SK-N-SH (cell line): ENCODE measurements around the gene SPAG9. TPM values are rescaled to one million over a fixed set of nuclear protein-coding genes. Genes with fewer than 3 reads are reported as not detected.

Source experiments
- CTCF ChIA-PET: fragments of 300-600, 350-600 bp; formaldehyde crosslinking; extraction: SDS; loops from one replicate; lab custom pipeline; 2021; lab: Yijun Ruan, JAX
- POLR2A ChIA-PET: fragments of 350-600 bp; sonication (Branson Sonifier 250); formaldehyde crosslinking; extraction: SDS; loops from one replicate; lab custom pipeline; 2020; ENCODE audit warnings: antibody characterized with exemption, inconsistent platforms; lab: Yijun Ruan, JAX
- DNase-seq: peaks from one replicate; pipeline ENCODE4 v3.0.0; 2012
- H2AFZ ChIP-seq: fragments of 200-600 bp; sonication (generic); 2 replicates; pipeline ENCODE4 v1.8.1; 2016; ENCODE audit warnings: antibody characterized with exemption, mild to moderate bottlenecking, low read depth
- H3F3A ChIP-seq: fragments of 200-600 bp; sonication (generic); replicated peaks from 2 replicates; pipeline ENCODE3; 2016; ENCODE audit warnings: antibody characterized with exemption, mild to moderate bottlenecking; ENCODE audit not compliant: insufficient read depth
- H3K27ac ChIP-seq, 2 experiments: fragments of 200-500 bp in 1 of 2; fragments of 200-600 bp in 1 of 2; sonication (Bioruptor generic) in 1 of 2; sonication (generic), shearing (Covaris generic) in 1 of 2; 2 replicates each; pipeline versions ENCODE4 v1.5.1 to v1.6.1; 2014 to 2016; ENCODE audit warnings: low read depth in 2 of 2, inconsistent platforms in 1 of 2, low read length in 1 of 2, mild to moderate bottlenecking in 1 of 2, mixed read lengths in 1 of 2
- H3K27me3 ChIP-seq: fragments of 200-600 bp; sonication (generic), shearing (Covaris generic); 2 replicates; pipeline ENCODE4 v1.6.1; 2016; ENCODE audit warnings: mixed run types; ENCODE audit not compliant: insufficient read depth
- H3K36me3 ChIP-seq, 2 experiments: fragments of 200-500 bp in 1 of 2; fragments of 200-600 bp in 1 of 2; sonication (Bioruptor generic) in 1 of 2; sonication (generic) in 1 of 2; replicated peaks in 1 of 2; 2 replicates each; pipeline versions ENCODE3 to v1.5.1; 2014 to 2016; ENCODE audit warnings: low read length in 1 of 2, mild to moderate bottlenecking in 1 of 2; ENCODE audit not compliant: insufficient read depth in 2 of 2, control insufficient read depth in 1 of 2
- H3K4me1 ChIP-seq, 2 experiments: fragments of 200-500 bp in 1 of 2; fragments of 200-600 bp in 1 of 2; sonication (Bioruptor generic) in 1 of 2; sonication (generic), shearing (Covaris generic) in 1 of 2; 2 replicates each; pipeline versions ENCODE4 v1.5.1 to v1.6.1; 2014 to 2016; ENCODE audit warnings: low read depth in 1 of 2, low read length in 1 of 2, mixed run types in 1 of 2; ENCODE audit not compliant: insufficient read depth in 2 of 2, control insufficient read depth in 1 of 2
- H3K4me2 ChIP-seq: fragments of 200-600 bp; sonication (generic), shearing (Covaris generic); 2 replicates; pipeline ENCODE4 v1.6.1; 2017; ENCODE audit warnings: mixed run types
- H3K4me3 ChIP-seq, 2 experiments: fragments of 200-500 bp in 1 of 2; fragments of 200-600 bp in 1 of 2; sonication (Bioruptor generic) in 1 of 2; sonication (generic), shearing (Covaris generic) in 1 of 2; 2 replicates each; pipeline versions ENCODE4 v1.5.1 to v1.8.1; 2014 to 2016; ENCODE audit warnings: low read depth in 2 of 2, inconsistent platforms in 1 of 2, low read length in 1 of 2, mild to moderate bottlenecking in 1 of 2, mixed read lengths in 1 of 2, moderate library complexity in 1 of 2
- H3K79me2 ChIP-seq: fragments of 200-600 bp; sonication (generic); 2 replicates; pipeline ENCODE4 v1.8.1; 2017; ENCODE audit warnings: mild to moderate bottlenecking; ENCODE audit not compliant: insufficient read depth
- H3K9ac ChIP-seq: fragments of 200-600 bp; sonication (generic); 2 replicates; pipeline ENCODE4 v1.6.1; 2017; ENCODE audit warnings: mixed run types
- H3K9me2 ChIP-seq: fragments of 200-600 bp; sonication (generic); 2 replicates; pipeline ENCODE4 v1.6.1; 2017; ENCODE audit warnings: mixed run types
- H3K9me3 ChIP-seq: fragments of 200-600 bp; sonication (generic); 2 replicates; pipeline ENCODE4 v1.6.1; 2017; ENCODE audit warnings: mixed run types, mild to moderate bottlenecking, moderate library complexity
- H4K20me1 ChIP-seq: fragments of 200-600 bp; sonication (generic); 2 replicates; pipeline ENCODE4 v1.6.1; 2017; ENCODE audit warnings: mild to moderate bottlenecking, mixed run types; ENCODE audit not compliant: insufficient read depth
- CHD2 ChIP-seq: fragments of 150-350 bp; IDR thresholded peaks from 2 replicates; pipeline ENCODE4 v1.6.1; 2018; ENCODE audit warnings: low read length; ENCODE audit not compliant: partially characterized antibody
- CTCF ChIP-seq: fragments of 200-600 bp; sonication (generic); IDR thresholded peaks from 2 replicates; pipeline ENCODE4 v1.6.1; 2017; ENCODE audit warnings: antibody characterized with exemption, mild to moderate bottlenecking, moderate library complexity
- ELF1 ChIP-seq: IDR thresholded peaks from 2 replicates; pipeline ENCODE4 v1.4.0; 2012
- EP300 ChIP-seq, 2 experiments: IDR thresholded peaks; 2 replicates each; pipeline versions ENCODE4 v1.4.0 to v1.6.1; 2012; ENCODE audit warnings: borderline replicate concordance in 1 of 2, low read depth in 1 of 2, low read length in 1 of 2
- FOSL2 ChIP-seq: IDR thresholded peaks from 2 replicates; pipeline ENCODE4 v1.4.0; 2012; ENCODE audit warnings: low read depth, mild to moderate bottlenecking, moderate library complexity, borderline replicate concordance
- FOXJ3 ChIP-seq: sonication (generic); formaldehyde crosslinking; IDR thresholded peaks from 2 replicates; pipeline ENCODE4 v1.5.1; 2020; ENCODE audit warnings: mild to moderate bottlenecking, missing genetic modification reagents
- FOXM1 ChIP-seq: IDR thresholded peaks from 2 replicates; pipeline ENCODE4 v1.4.0; 2012; ENCODE audit warnings: low read depth, mild to moderate bottlenecking
- GATA2 ChIP-seq: sonication (generic); formaldehyde crosslinking; IDR thresholded peaks from 2 replicates; pipeline ENCODE4 v1.5.0; 2020; ENCODE audit warnings: mild to moderate bottlenecking, missing genetic modification reagents
- JUND ChIP-seq: IDR thresholded peaks from 2 replicates; pipeline ENCODE4 v1.4.0; 2012
- MAX ChIP-seq: IDR thresholded peaks from 2 replicates; pipeline ENCODE4 v1.4.0; 2012; ENCODE audit warnings: low read depth
- MEF2A ChIP-seq: IDR thresholded peaks from 2 replicates; pipeline ENCODE4 v1.4.0; 2012; ENCODE audit warnings: low read depth, borderline replicate concordance
- MXI1 ChIP-seq: IDR thresholded peaks from 2 replicates; pipeline ENCODE4 v1.6.1; 2012; ENCODE audit warnings: mild to moderate bottlenecking, low read depth, low read length, improper control_type of control experiment
- NFIC ChIP-seq: IDR thresholded peaks from 2 replicates; pipeline ENCODE4 v1.4.0; 2012; ENCODE audit warnings: borderline replicate concordance
- NRF1 ChIP-seq: IDR thresholded peaks from 2 replicates; pipeline ENCODE4 v1.6.1; 2012; ENCODE audit warnings: low read depth, mild to moderate bottlenecking, low read length
- PBX3 ChIP-seq: IDR thresholded peaks from 2 replicates; pipeline ENCODE4; 2012
- POLR2AphosphoS5 ChIP-seq: IDR thresholded peaks from 2 replicates; pipeline ENCODE4 v1.6.1; 2012; ENCODE audit warnings: low read depth, low read length
- RCOR1 ChIP-seq: fragments of 150-350 bp; IDR thresholded peaks from 2 replicates; pipeline ENCODE4 v1.6.1; 2017; ENCODE audit warnings: antibody characterized with exemption, low read length
- RFX5 ChIP-seq: IDR thresholded peaks from 2 replicates; pipeline ENCODE4 v1.6.1; 2012; ENCODE audit warnings: mild to moderate bottlenecking, improper control_type of control experiment, low read length
- RXRA ChIP-seq: IDR thresholded peaks from 2 replicates; pipeline ENCODE4 v1.4.0; 2012; ENCODE audit warnings: low read depth, mild to moderate bottlenecking, borderline replicate concordance
- SIN3A ChIP-seq: IDR thresholded peaks from 2 replicates; pipeline ENCODE4 v1.6.1; 2012; ENCODE audit warnings: low read depth, mild to moderate bottlenecking, low read length, moderate library complexity, borderline replicate concordance
- SMC3 ChIP-seq: IDR thresholded peaks from 2 replicates; pipeline ENCODE4 v1.6.1; 2012; ENCODE audit warnings: low read depth, low read length, improper control_type of control experiment
- TAF1 ChIP-seq: IDR thresholded peaks from 2 replicates; pipeline ENCODE4 v1.6.1; 2012; ENCODE audit warnings: low read depth, mild to moderate bottlenecking, low read length, moderate library complexity, borderline replicate concordance
- TCF12 ChIP-seq: IDR thresholded peaks from 2 replicates; pipeline ENCODE4 v1.4.0; 2012
- TEAD4 ChIP-seq: IDR thresholded peaks from 2 replicates; pipeline ENCODE4 v1.4.0; 2012; ENCODE audit warnings: mild to moderate bottlenecking, borderline replicate concordance; ENCODE audit not compliant: insufficient read depth
- USF1 ChIP-seq: IDR thresholded peaks from 2 replicates; pipeline ENCODE4 v1.4.0; 2012; ENCODE audit warnings: low read depth, borderline replicate concordance
- USF2 ChIP-seq: fragments of 150-350 bp; IDR thresholded peaks from 2 replicates; pipeline ENCODE4 v1.6.1; 2017; ENCODE audit warnings: antibody characterized with exemption, low read length, low read depth, borderline replicate concordance
- WGBS: methylation state at CpG from one replicate; pipeline ENCODE4 v1.1.6; 2017; ENCODE audit warnings: low lambda C conversion rate; 5-methylcytosine and 5-hydroxymethylcytosine counted together
- polyA plus RNA-seq, 3 experiments: library from polyadenylated mRNA; depleted of rRNA; stranded (reverse); fragments of >200 nt; gene quantifications; 2 replicates each; pipeline ENCODE4 v1.2.3, GENCODE V29; 2012

The SPAG9 gene
- polyA plus RNA-seq, 1 of the 3 experiments (the other 2 are of a cell fraction), result 32.1 TPM

- DNase-seq, result peak; percentile 84
These were observed 73.9 kb downstream of the SPAG9 start for GRCh38 chr17:51046514-51047384.

More at GRCh38 chr17:51046514-51047384, 73.9 kb downstream of the SPAG9 start:
- Histone ChIP-seq H4K20me1 (no peaks in the 10 kb centered on the region), H3F3A (peaks cover 35% of the 10 kb centered on the region), H3K9ac (peak overlapping the region; percentile 50; the same call in 1 of the 2 replicates), H3K4me1 (peaks cover 26 to 32% of the 10 kb centered on the region in 2 experiments), H3K9me2 (no peaks in the 10 kb centered on the region), H2AFZ (peak overlapping the region; percentile 8; the same call in 1 of the 2 replicates), H3K9me3 (no peaks in the 10 kb centered on the region), H3K36me3 (peaks cover under 1 to 3% of the 10 kb centered on the region in 2 experiments), H3K79me2 (peaks cover 88% of the 10 kb centered on the region), H3K4me3 (peak overlapping the region; percentile 56 to 60), H3K27me3 (no peaks in the 10 kb centered on the region), H3K4me2 (peak overlapping the region; percentile 83), H3K27ac (peak overlapping the region; percentile 71 to 94)
- ChIA-PET CTCF (interaction anchor here (1.0 to 10.6 kb wide), 22 partner anchors 12 to 264 kb away, joined by 3 to 117 read pairs (median 6); partner anchors contain the start of genes NME1 and TOB1), POLR2A (interaction anchor here (0.6 to 5.1 kb wide), 11 partner anchors 8 to 183 kb away, joined by 3 to 38 read pairs (median 4); partner anchors contain the start of genes NME1, SPAG9 and TOB1)
- 11% methylated on average over 12 of the region's 13 CpGs for WGBS
- TF ChIP-seq RFX5 (peak; percentile 94), ELF1 (no peak), SIN3A (peak; percentile 50; the same call in 1 of the 2 replicates), FOXM1 (no peak), RCOR1 (peak; percentile 58; the same call in 1 of the 2 replicates), SMC3 (0 out of 2 replicates have a peak, but pooled peaks have one; percentile 16), MEF2A (no peak), POLR2AphosphoS5 (peak; percentile 72), EP300 (IDR thresholded peaks at IDR 0.05; ENCODE audit: borderline replicate concordance in 1 of 2, low read depth in 1 of 2, low read length in 1 of 2) (peak in 1 of 2 experiments; percentile 57; a peak in 2 of 4 replicates), FOXJ3 (no peak), TCF12 (0 out of 2 replicates have a peak, but pooled peaks have one; percentile 25), JUND (peak; percentile 28; the same call in 1 of the 2 replicates), MAX (0 out of 2 replicates have a peak, but pooled peaks have one; percentile 3), USF2 (no peak), TEAD4 (no peak), MXI1 (peak; percentile 92), RXRA (no peak), NRF1 (no peak), CTCF (no peak; the same call in 1 of the 2 replicates), GATA2 (peak; percentile 67), USF1 (no peak), CHD2 (peak; percentile 62), TAF1 (peak; percentile 56; the same call in 1 of the 2 replicates), PBX3 (0 out of 2 replicates have a peak, but pooled peaks have one; percentile 12), FOSL2 (no peak), NFIC (no peak)
